Measurements from ENCODE around the gene PACSIN2. TPM values are rescaled to one million over a fixed set of nuclear protein-coding genes. Genes with fewer than 3 reads are reported as not detected.

PACSIN2 gene
- total RNA-seq, 1 donor from 2014 or later = 128 TPM

- no peaks in the 10 kb centered on the region for H3K9me3 ChIP-seq
- no peak overlapping the region for H3K4me3 ChIP-seq
- no peak for ATAC-seq
- intact Hi-C loops (cut with DNase I) = no loop called here
- H3K27me3 ChIP-seq = no peaks in the 10 kb centered on the region
- H3K27ac ChIP-seq = no peak overlapping the region
- H3K4me1 ChIP-seq = no peaks in the 10 kb centered on the region
- DNase-seq = no peak
- peaks cover 68% of the 10 kb centered on the region for H3K36me3 ChIP-seq
- no peak for TF ChIP-seq CTCF (IDR thresholded peaks at IDR 0.05)
These were observed 170.2 kb downstream of the PACSIN2 start for GRCh38 chr22:42844756-42845155.

GRCh38 chr22:42842658-42843370, 172.1 kb downstream of the PACSIN2 start:
- Histone ChIP-seq H3K27me3 (no peaks in the 10 kb centered on the region), H3K36me3 (peaks cover 79% of the 10 kb centered on the region), H3K4me3 (no peak overlapping the region), H3K27ac (no peak overlapping the region), H3K9me3 (no peaks in the 10 kb centered on the region), H3K4me1 (no peaks in the 10 kb centered on the region)
- DNase-seq (no peak), ATAC-seq (peak; percentile 20)
- TF ChIP-seq CTCF (IDR thresholded peaks at IDR 0.05) = no peak
- intact Hi-C loops (cut with DNase I) = no loop called here

- no peak for TF ChIP-seq CTCF (IDR thresholded peaks at IDR 0.05)
- intact Hi-C loops (cut with DNase I) = no loop called here
- no peaks in the 10 kb centered on the region for H3K27me3 ChIP-seq
- DNase-seq (no peak), ATAC-seq (no peak)
- H3K27ac ChIP-seq = no peak overlapping the region
- peaks cover 80% of the 10 kb centered on the region for H3K36me3 ChIP-seq
- no peaks in the 10 kb centered on the region for H3K9me3 ChIP-seq
- no peak overlapping the region for H3K4me3 ChIP-seq
- H3K4me1 ChIP-seq = no peaks in the 10 kb centered on the region
These were observed 173.5 kb downstream of the PACSIN2 start for GRCh38 chr22:42841444-42841843.

- intact Hi-C loops (cut with DNase I) = no loop called here
- Histone ChIP-seq H3K4me3 (no peak overlapping the region), H3K9me3 (no peaks in the 10 kb centered on the region), H3K4me1 (no peaks in the 10 kb centered on the region), H3K36me3 (peaks cover 85% of the 10 kb centered on the region), H3K27ac (no peak overlapping the region), H3K27me3 (no peaks in the 10 kb centered on the region)
- no peak for DNase-seq
- TF ChIP-seq CTCF (IDR thresholded peaks at IDR 0.05) = no peak
- no peak for ATAC-seq
These were observed 177.4 kb downstream of the PACSIN2 start for GRCh38 chr22:42837556-42837955.

GRCh38 chr22:42836026-42836425, 178.9 kb downstream of the PACSIN2 start:
- Histone ChIP-seq H3K4me1 (no peaks in the 10 kb centered on the region), H3K9me3 (no peaks in the 10 kb centered on the region), H3K27me3 (no peaks in the 10 kb centered on the region), H3K4me3 (no peak overlapping the region), H3K36me3 (peaks cover 85% of the 10 kb centered on the region), H3K27ac (no peak overlapping the region)
- TF ChIP-seq CTCF (IDR thresholded peaks at IDR 0.05) = no peak
- no peak for ATAC-seq
- intact Hi-C loops (cut with DNase I) = no loop called here
- DNase-seq = no peak
